ENCODE data around the gene S100P. TPM values are rescaled to one million over a fixed set of nuclear protein-coding genes. Genes with fewer than 3 reads are reported as not detected.

S100P gene
- total RNA-seq, 3 donors from 2014 or later (not counting 1 experiment from before 2014, with no cell fraction given): 2.4 to 4.3 (median 2.7) TPM

DNA sequence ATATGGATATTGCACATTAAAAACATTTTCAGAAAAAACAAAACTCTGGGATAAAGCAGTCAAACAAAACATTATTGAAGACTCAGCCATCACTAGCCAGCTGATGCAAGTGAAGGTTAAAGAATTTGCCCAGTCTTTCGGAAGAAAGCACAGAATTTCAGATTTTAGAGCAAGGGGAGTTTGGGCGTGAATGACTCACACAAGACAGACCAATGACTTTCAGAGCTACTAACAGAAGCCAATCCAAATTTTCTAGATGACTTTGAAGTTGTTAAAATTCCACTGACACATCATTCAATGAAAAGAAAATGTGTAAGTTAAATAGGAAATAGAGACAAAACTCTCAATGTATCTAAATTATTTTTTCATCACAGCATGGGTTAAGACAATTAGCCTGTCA lies 12.0 kb downstream of the S100P start:
- intact Hi-C loops (cut with micrococcal nuclease): no loop called here
- Histone ChIP-seq H3K27ac (ENCODE audit: low read length) (no peak overlapping the region), H3K9me3 (ENCODE audit: control insufficient read depth, insufficient read depth, low read length) (no peaks in the 10 kb centered on the region), H3K27me3 (ENCODE audit: control insufficient read depth, insufficient read depth, low read length) (no peaks in the 10 kb centered on the region), H3K4me1 (ENCODE audit: control insufficient read depth, insufficient read depth, low read length) (peaks cover 27% of the 10 kb centered on the region), H3K4me3 (ENCODE audit: low read length) (no peak overlapping the region), H3K36me3 (ENCODE audit: control insufficient read depth, insufficient read depth, low read length) (peaks cover 27% of the 10 kb centered on the region)
- TF ChIP-seq, protein P1, sequence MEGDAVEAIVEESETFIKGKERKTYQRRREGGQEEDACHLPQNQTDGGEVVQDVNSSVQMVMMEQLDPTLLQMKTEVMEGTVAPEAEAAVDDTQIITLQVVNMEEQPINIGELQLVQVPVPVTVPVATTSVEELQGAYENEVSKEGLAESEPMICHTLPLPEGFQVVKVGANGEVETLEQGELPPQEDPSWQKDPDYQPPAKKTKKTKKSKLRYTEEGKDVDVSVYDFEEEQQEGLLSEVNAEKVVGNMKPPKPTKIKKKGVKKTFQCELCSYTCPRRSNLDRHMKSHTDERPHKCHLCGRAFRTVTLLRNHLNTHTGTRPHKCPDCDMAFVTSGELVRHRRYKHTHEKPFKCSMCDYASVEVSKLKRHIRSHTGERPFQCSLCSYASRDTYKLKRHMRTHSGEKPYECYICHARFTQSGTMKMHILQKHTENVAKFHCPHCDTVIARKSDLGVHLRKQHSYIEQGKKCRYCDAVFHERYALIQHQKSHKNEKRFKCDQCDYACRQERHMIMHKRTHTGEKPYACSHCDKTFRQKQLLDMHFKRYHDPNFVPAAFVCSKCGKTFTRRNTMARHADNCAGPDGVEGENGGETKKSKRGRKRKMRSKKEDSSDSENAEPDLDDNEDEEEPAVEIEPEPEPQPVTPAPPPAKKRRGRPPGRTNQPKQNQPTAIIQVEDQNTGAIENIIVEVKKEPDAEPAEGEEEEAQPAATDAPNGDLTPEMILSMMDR (IDR thresholded peaks at IDR 0.05): no peak
- Mint-ChIP-seq H3K27ac (peak overlapping the region; percentile 98 to 100), H3K27me3 (ENCODE audit: low read depth in 2 of 2) (no peaks in the 10 kb centered on the region), H3K9me3 (no peaks in the 10 kb centered on the region), H3K4me3 (no peak overlapping the region), H3K36me3 (peaks cover 25% of the 10 kb centered on the region), H3K4me1 (peaks cover 72 to 73% of the 10 kb centered on the region in 2 donors)
- ATAC-seq (no peak), DNase-seq (no peak)
- WGBS (ENCODE audit: insufficient coverage): 91% methylated on average over 2 of the region's 2 CpGs

DNA sequence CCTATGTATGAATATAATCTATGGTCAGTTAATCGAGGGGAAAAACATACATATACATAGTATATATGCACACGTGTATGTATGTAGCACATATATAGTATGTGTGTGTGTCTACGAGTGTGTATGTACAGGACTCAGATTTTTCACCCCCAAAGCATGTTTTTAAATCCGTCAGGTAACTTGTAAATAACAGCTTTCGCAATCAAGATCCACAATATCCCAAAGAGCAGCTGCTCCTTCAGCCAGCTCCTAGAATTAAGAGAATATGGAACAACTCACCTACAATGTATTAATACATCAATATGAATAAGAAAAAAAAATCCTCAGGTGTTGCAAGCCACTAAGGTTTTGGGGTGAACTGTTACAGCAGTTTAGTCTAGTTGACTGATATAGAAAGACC lies 12.5 kb downstream of the S100P start:
- Histone ChIP-seq H3K4me3 (ENCODE audit: low read length) (no peak overlapping the region), H3K27ac (ENCODE audit: low read length) (no peak overlapping the region), H3K9me3 (ENCODE audit: control insufficient read depth, insufficient read depth, low read length) (no peaks in the 10 kb centered on the region), H3K36me3 (ENCODE audit: control insufficient read depth, insufficient read depth, low read length) (peaks cover 27% of the 10 kb centered on the region), H3K4me1 (ENCODE audit: control insufficient read depth, insufficient read depth, low read length) (peaks cover 27% of the 10 kb centered on the region), H3K27me3 (ENCODE audit: control insufficient read depth, insufficient read depth, low read length) (no peaks in the 10 kb centered on the region)
- ATAC-seq: no peak
- Mint-ChIP-seq H3K27me3 (ENCODE audit: low read depth in 2 of 2) (no peaks in the 10 kb centered on the region), H3K4me3 (no peak overlapping the region), H3K36me3 (peaks cover 25% of the 10 kb centered on the region), H3K9me3 (no peaks in the 10 kb centered on the region), H3K27ac (peak overlapping the region; percentile 98 to 100), H3K4me1 (peaks cover 76 to 77% of the 10 kb centered on the region in 2 donors)
- WGBS (ENCODE audit: insufficient coverage): 90% methylated on average over 2 of the region's 5 CpGs
- no peak for DNase-seq
- intact Hi-C loops (cut with micrococcal nuclease): no loop called here
- TF ChIP-seq, protein P1 (IDR thresholded peaks at IDR 0.05): no peak

DNA sequence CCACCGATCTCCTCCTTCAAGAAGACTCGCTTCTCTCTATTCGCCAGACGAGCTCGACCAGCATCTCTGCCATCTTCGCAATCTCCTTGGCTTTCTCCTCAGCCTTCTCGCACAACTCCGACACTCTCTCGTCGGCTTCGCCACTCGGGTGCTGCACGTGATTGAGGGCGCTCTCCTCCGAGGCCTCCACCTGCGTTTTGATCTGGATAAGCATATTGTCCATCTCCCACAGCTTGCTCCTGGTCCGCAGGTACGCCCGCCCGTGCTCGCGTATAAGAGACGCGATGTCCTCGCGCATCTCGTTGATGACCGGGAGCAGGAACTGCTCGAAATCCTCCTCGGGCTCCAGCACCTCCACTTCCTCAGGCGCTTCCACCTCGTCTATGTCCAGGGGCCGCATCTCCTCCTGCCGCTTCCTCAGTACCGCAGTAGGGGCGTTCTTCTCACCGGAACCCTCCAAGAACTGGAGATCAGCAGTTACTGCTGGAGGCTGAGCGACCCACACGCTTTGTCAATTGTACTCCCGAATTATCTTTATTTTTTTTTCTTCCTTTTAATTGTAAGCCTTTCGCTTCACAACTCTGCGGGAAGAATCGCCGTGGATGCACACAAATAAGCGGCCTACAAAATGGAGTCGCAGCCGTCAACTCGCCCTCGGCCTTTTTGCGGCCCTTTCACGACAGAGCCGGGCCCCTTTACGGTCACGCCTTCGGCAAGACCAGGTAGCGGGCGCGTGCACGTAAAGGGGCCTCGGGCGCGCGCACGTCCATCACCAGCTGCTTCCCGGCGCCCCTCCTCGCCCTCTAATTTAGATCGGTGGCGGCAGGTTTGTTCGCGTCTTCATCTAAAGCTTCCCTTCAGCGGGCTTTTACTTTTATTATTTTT lies 15.8 kb downstream of the S100P start, which contains the start of gene MRFAP1L1:
Gene MRFAP1L1 (minus strand): TSS at position 636 of the 885 bp plus-strand sequence. CDS start 236 bp downstream, at position 400.
- H3K27ac Mint-ChIP-seq: peak within 1 kb of the TSS; percentile 98 to 100
- TF ChIP-seq, protein P1 (IDR thresholded peaks at IDR 0.05): no peak
- intact Hi-C loops (cut with micrococcal nuclease): loop anchor here (1.0 to 2.0 kb wide), 3 partner anchors 21 to 69 kb away; partner anchors contain the start of gene MRFAP1
- ATAC-seq (peak; percentile 86 to 99 (median 92)), DNase-seq (peak; percentile 96 to 98)
- Histone ChIP-seq H3K27me3 (ENCODE audit: control insufficient read depth, insufficient read depth, low read length) (no peaks in the 10 kb centered on the region), H3K4me1 (ENCODE audit: control insufficient read depth, insufficient read depth, low read length) (peaks cover 27% of the 10 kb centered on the region), H3K4me3 (ENCODE audit: low read length) (peak within 1 kb of the TSS; percentile 94), H3K27ac (ENCODE audit: low read length) (peak within 1 kb of the TSS; percentile 87), H3K36me3 (ENCODE audit: control insufficient read depth, insufficient read depth, low read length) (peaks cover 23% of the 10 kb centered on the region), H3K9me3 (ENCODE audit: control insufficient read depth, insufficient read depth, low read length) (no peaks in the 10 kb centered on the region)
- WGBS (ENCODE audit: insufficient coverage): under 1% methylated on average over 71 of the region's 72 CpGs
- H3K9me3 Mint-ChIP-seq: no peaks in the 10 kb centered on the region
- H3K4me3 Mint-ChIP-seq: peak within 1 kb of the TSS; percentile 99
- peaks cover 69 to 70% of the 10 kb centered on the region in 2 donors for H3K4me1 Mint-ChIP-seq
- H3K27me3 Mint-ChIP-seq (ENCODE audit: low read depth in 2 of 2): no peaks in the 10 kb centered on the region
- H3K36me3 Mint-ChIP-seq: peaks cover 25% of the 10 kb centered on the region
